Measurements from ENCODE around the gene TEC. TPM values are rescaled to one million over a fixed set of nuclear protein-coding genes. Genes with fewer than 3 reads are reported as not detected.

Gene TEC
- total and polyA plus RNA-seq, 9 of the 15 experiments (the other 6 are each of a cell fraction or from before 2014, with no cell fraction given): 5.3 to 14.7 (median 8.8) TPM

GRCh38 chr4:48120132-48120531, 149.5 kb downstream of the TEC start (continued):
- TF ChIP-seq ZNF407 (IDR thresholded peaks at IDR 0.05; ENCODE audit: low read depth): no peak
- TF ChIP-seq MTF1 (CRISPR knock-in tag; IDR thresholded peaks at IDR 0.05; ENCODE audit: borderline replicate concordance): peak; percentile 96
- TF ChIP-seq CEBPG (CRISPR knock-in tag; IDR thresholded peaks at IDR 0.05): no peak
- TF ChIP-seq CEBPG (tag; conservative IDR thresholded peaks at IDR 0.05 in 1 of 2, IDR thresholded peaks at IDR 0.05 in 1 of 2): peak in 1 of 2 experiments; percentile 78; a peak in 1 of 4 replicates
- peak; percentile 92 for TF ChIP-seq TCF15 (CRISPR knock-in tag; IDR thresholded peaks at IDR 0.05)
- TF ChIP-seq NRF1 (conservative IDR thresholded peaks at IDR 0.05 in 1 of 2, IDR thresholded peaks at IDR 0.05 in 1 of 2): no peak
- 0 out of 2 replicates have a peak, but pooled peaks have one; percentile 41 for TF ChIP-seq ZNF165 (CRISPR knock-in tag; IDR thresholded peaks at IDR 0.05; ENCODE audit: borderline replicate concordance)
- TF ChIP-seq ETV6 (IDR thresholded peaks at IDR 0.05; ENCODE audit: borderline replicate concordance in 1 of 2, low read depth in 2 of 2, low read length in 1 of 2): no peak
- TF ChIP-seq ETV6 (CRISPR knock-in tag; IDR thresholded peaks at IDR 0.05; ENCODE audit: borderline replicate concordance): no peak
- TF ChIP-seq PPARD (CRISPR knock-in tag; IDR thresholded peaks at IDR 0.05): peak; percentile 90

All from K562 (cell line).